HepG2 (cell line): Measurements from ENCODE around the gene SLC51B. TPM values are rescaled to one million over a fixed set of nuclear protein-coding genes. Genes with fewer than 3 reads are reported as not detected.

Experiments
- ATAC-seq: fragments of 200-7000 bp; cut with Tn5 transposase; 3 replicates; pipeline ENCODE4 v1.9.1; 2020; ENCODE audit warnings: mild to moderate bottlenecking, moderate library complexity
- BruUV-seq: library from RNA; stranded (reverse); fragments of 400-500 nt; replicated peaks from 2 replicates; lab custom pipeline; 2021; lab: Mats Ljungman, UMichigan
- CTCF ChIA-PET: fragments of 300-600 bp; formaldehyde crosslinking; extraction: SDS; loops from one replicate; lab custom pipeline; 2021; ENCODE audit warnings: low total read pairs, inconsistent platforms, low intra/inter-chr PET ratio; lab: Yijun Ruan, JAX
- POLR2A ChIA-PET: fragments of 350-600 bp; sonication (Branson Sonifier 250); formaldehyde crosslinking; loops from one replicate; lab custom pipeline; 2020; ENCODE audit warnings: antibody characterized with exemption, inconsistent platforms; lab: Yijun Ruan, JAX
- DNase-seq: peaks from one replicate; pipeline ENCODE4 v3.0.0-alpha.2; 2015; ENCODE audit warnings: low spot score
- FAIRE-seq: peaks from 3 replicates; lab custom pipeline; 2011; peaks lifted over from hg19 to GRCh38; lab: Jason Lieb, UNC
- H2AFZ ChIP-seq: one replicate; pipeline ENCODE4 v1.6.1; 2011; ENCODE audit warnings: low read length, inconsistent platforms
- H3K27ac ChIP-seq: fragments of 300-600 bp; 3 replicates; pipeline ENCODE4 v1.8.0; 2011; ENCODE audit warnings: mixed run types, mild to moderate bottlenecking, mixed read lengths, low read length, inconsistent platforms; ENCODE audit not compliant: insufficient read depth; ENCODE audit errors: extremely low read length
- H3K27me3 ChIP-seq, 2 experiments: fragments of 200-600 bp in 1 of 2; 2 replicates in 1 of 2; 3 replicates in 1 of 2; pipeline versions ENCODE4 v1.6.0 to v1.8.0; 2011; ENCODE audit warnings: low read length in 2 of 2, mild to moderate bottlenecking in 2 of 2, moderate library complexity in 2 of 2, inconsistent platforms in 1 of 2; ENCODE audit not compliant: insufficient read depth in 2 of 2, control insufficient read depth in 1 of 2
- H3K36me3 ChIP-seq, 2 experiments: fragments of 200-600 bp in 1 of 2; replicated peaks in 1 of 2; 2 replicates in 1 of 2; 3 replicates in 1 of 2; pipeline versions ENCODE4 v1.5.1 to v1.8.0; 2011; ENCODE audit warnings: low read length in 2 of 2, inconsistent platforms in 1 of 2; ENCODE audit not compliant: insufficient read depth in 2 of 2, control insufficient read depth in 1 of 2
- H3K4me1 ChIP-seq: 2 replicates; pipeline ENCODE4 v1.5.1; 2012; ENCODE audit warnings: low read length, inconsistent platforms; ENCODE audit not compliant: insufficient read depth
- H3K4me2 ChIP-seq: 2 replicates; pipeline ENCODE4 v1.6.0; 2011; ENCODE audit warnings: low read depth, low read length, inconsistent platforms
- H3K4me3 ChIP-seq, 3 experiments: fragments of 200-600 bp in 1 of 3; sonication (generic), shearing (Covaris generic) in 1 of 3; replicated peaks in 1 of 3; 2 replicates each; pipeline ENCODE4 v1.5.1; 2011 to 2016; ENCODE audit warnings: low read length in 3 of 3, inconsistent platforms in 2 of 3, low read depth in 2 of 3, mild to moderate bottlenecking in 2 of 3, control low read depth in 1 of 3, mixed read lengths in 1 of 3; ENCODE audit not compliant: insufficient read depth in 1 of 3
- H3K79me2 ChIP-seq: one replicate; pipeline ENCODE4 v1.6.1; 2011; ENCODE audit warnings: low read length, inconsistent platforms; ENCODE audit not compliant: insufficient read depth
- H3K9ac ChIP-seq: 2 replicates; pipeline ENCODE4 v1.6.0; 2011; ENCODE audit warnings: mild to moderate bottlenecking, low read depth, low read length, inconsistent platforms; ENCODE audit not compliant: insufficient read depth
- H3K9me3 ChIP-seq: 2 replicates; pipeline ENCODE4 v1.5.1; 2012; ENCODE audit warnings: mild to moderate bottlenecking, low read length
- H4K20me1 ChIP-seq: 2 replicates; pipeline ENCODE4 v1.6.0; 2011; ENCODE audit warnings: inconsistent platforms, mild to moderate bottlenecking, low read length, moderate library complexity; ENCODE audit not compliant: insufficient read depth
- BCLAF1 ChIP-seq: fragments of 450-650 bp; IDR thresholded peaks from 2 replicates; pipeline ENCODE4 v1.6.1; 2017; ENCODE audit warnings: mild to moderate bottlenecking
- KLF12 ChIP-seq: sonication (generic); formaldehyde crosslinking; IDR thresholded peaks from 2 replicates; pipeline ENCODE4 v1.4.0; 2020; ENCODE audit warnings: missing genetic modification reagents, borderline replicate concordance
- NFYB ChIP-seq: sonication (generic); formaldehyde crosslinking; IDR thresholded peaks from 2 replicates; pipeline ENCODE4 v1.4.0; 2020; ENCODE audit warnings: missing genetic modification reagents
- NFYC ChIP-seq: IDR thresholded peaks from 2 replicates; pipeline ENCODE4 v1.6.1; 2016; ENCODE audit warnings: missing genetic modification reagents, missing compliant biosample characterization
- RFX1 ChIP-seq: fragments of 450-650 bp; IDR thresholded peaks from 2 replicates; pipeline ENCODE4 v1.6.1; 2017
- RFX5 ChIP-seq: IDR thresholded peaks from 2 replicates; pipeline ENCODE4 v1.6.1; 2011; ENCODE audit warnings: low read depth, low read length, improper control_type of control experiment
- USF2 ChIP-seq, 2 experiments: sonication (generic) in 1 of 2; formaldehyde crosslinking in 1 of 2; IDR thresholded peaks; 2 replicates each; pipeline versions ENCODE4 v1.5.1 to v1.6.1; 2011 to 2020; ENCODE audit warnings: borderline replicate concordance in 1 of 2, low read depth in 1 of 2, low read length in 1 of 2, mild to moderate bottlenecking in 1 of 2, missing genetic modification reagents in 1 of 2, moderate library complexity in 1 of 2
- WGBS: methylation state at CpG from one replicate; pipeline ENCODE4 v1.1.6; 2017; ENCODE audit warnings: low lambda C conversion rate; 5-methylcytosine and 5-hydroxymethylcytosine counted together
- in situ Hi-C: cut with HindIII; loops from 2 replicates; pipeline ENCODE4 v1.10.0; 2017; ENCODE audit warnings: low pct_unique_long_range_greater_than_20kb; ENCODE audit not compliant: extremely low pct_ligation_motif_present
- intact Hi-C: fragments of 100-400 bp; cut with micrococcal nuclease; formaldehyde crosslinking; loops from one replicate; pipeline ENCODE4 v1.10.0; 2022; ENCODE audit not compliant: unreplicated experiment
- polyA plus RNA-seq, 8 experiments: library from polyadenylated mRNA; depleted of rRNA in 3 of 8; stranded (reverse) in 7 of 8; unstranded in 1 of 8; fragments of >200 nt; fragmentation: Illumina TruSeq in 4 of 8; extraction: Trizol in 4 of 8; gene quantifications; 2 replicates each; pipeline versions ENCODE4 v1.2.1 to v1.2.3, GENCODE V29; 2011 to 2016; ENCODE audit warnings: low read depth in 4 of 8, missing spikeins in 1 of 8, mixed read lengths in 1 of 8; ENCODE audit not compliant: insufficient read depth in 1 of 8
- total RNA-seq, 5 experiments: library from RNA; depleted of rRNA; stranded (reverse); fragments of >200 nt; fragmentation: Illumina TruSeq; extraction: Trizol; gene quantifications; 2 replicates each; pipeline ENCODE4 v1.2.3, GENCODE V29; 2016; ENCODE audit warnings: low read depth in 1 of 5
- TF ChIP-seq, protein P1 (sequence below): sonication (generic); formaldehyde crosslinking; IDR thresholded peaks from 2 replicates; pipeline ENCODE4 v1.4.0; 2020; ENCODE audit warnings: low read depth, missing genetic modification reagents
- TF ChIP-seq, protein P2 (sequence below): IDR thresholded peaks from 2 replicates; pipeline ENCODE4 v1.6.1; 2016; ENCODE audit warnings: mild to moderate bottlenecking

Gene SLC51B
- total and polyA plus RNA-seq, 2 of the 13 experiments (the other 11 are each of a cell fraction or from before 2014, with no cell fraction given) = 14.9 to 17.1 TPM

- H3K9ac ChIP-seq = no peak overlapping the region
- no peak overlapping the region for H3K4me2 ChIP-seq
- H2AFZ ChIP-seq = no peak overlapping the region
- H3K9me3 ChIP-seq = no peaks in the 10 kb centered on the region
- POLR2A ChIA-PET = no interaction called here
- H3K4me3 ChIP-seq = no peak overlapping the region
- FAIRE-seq (no peak), DNase-seq (no peak), ATAC-seq (no peak)
- H3K36me3 ChIP-seq = no peaks in the 10 kb centered on the region
- no peaks in the 10 kb centered on the region for H3K79me2 ChIP-seq
- WGBS = 95% methylated on average over 19 of the region's 19 CpGs
- H4K20me1 ChIP-seq = no peaks in the 10 kb centered on the region
- CTCF ChIA-PET = no interaction called here
- intact Hi-C loops = no loop called here
- peaks cover 64% of the 10 kb centered on the region for H3K4me1 ChIP-seq
- BruUV-seq = no TSS peak
- no peaks in the 10 kb centered on the region for H3K27me3 ChIP-seq
- in situ Hi-C loops = no loop called here
- H3K27ac ChIP-seq = no peak overlapping the region
- TF ChIP-seq NFYB (CRISPR knock-in tag) = peak; percentile 52
- TF ChIP-seq USF2 (IDR thresholded peaks at IDR 0.05; ENCODE audit: low read depth, low read length) = peak; percentile 42
- TF ChIP-seq USF2 (CRISPR knock-in tag; IDR thresholded peaks at IDR 0.05; ENCODE audit: borderline replicate concordance) = no peak; the same call in 1 of the 2 replicates
- TF ChIP-seq RFX1 = peak; percentile 24; the same call in 1 of the 2 replicates
- TF ChIP-seq, protein P1, sequence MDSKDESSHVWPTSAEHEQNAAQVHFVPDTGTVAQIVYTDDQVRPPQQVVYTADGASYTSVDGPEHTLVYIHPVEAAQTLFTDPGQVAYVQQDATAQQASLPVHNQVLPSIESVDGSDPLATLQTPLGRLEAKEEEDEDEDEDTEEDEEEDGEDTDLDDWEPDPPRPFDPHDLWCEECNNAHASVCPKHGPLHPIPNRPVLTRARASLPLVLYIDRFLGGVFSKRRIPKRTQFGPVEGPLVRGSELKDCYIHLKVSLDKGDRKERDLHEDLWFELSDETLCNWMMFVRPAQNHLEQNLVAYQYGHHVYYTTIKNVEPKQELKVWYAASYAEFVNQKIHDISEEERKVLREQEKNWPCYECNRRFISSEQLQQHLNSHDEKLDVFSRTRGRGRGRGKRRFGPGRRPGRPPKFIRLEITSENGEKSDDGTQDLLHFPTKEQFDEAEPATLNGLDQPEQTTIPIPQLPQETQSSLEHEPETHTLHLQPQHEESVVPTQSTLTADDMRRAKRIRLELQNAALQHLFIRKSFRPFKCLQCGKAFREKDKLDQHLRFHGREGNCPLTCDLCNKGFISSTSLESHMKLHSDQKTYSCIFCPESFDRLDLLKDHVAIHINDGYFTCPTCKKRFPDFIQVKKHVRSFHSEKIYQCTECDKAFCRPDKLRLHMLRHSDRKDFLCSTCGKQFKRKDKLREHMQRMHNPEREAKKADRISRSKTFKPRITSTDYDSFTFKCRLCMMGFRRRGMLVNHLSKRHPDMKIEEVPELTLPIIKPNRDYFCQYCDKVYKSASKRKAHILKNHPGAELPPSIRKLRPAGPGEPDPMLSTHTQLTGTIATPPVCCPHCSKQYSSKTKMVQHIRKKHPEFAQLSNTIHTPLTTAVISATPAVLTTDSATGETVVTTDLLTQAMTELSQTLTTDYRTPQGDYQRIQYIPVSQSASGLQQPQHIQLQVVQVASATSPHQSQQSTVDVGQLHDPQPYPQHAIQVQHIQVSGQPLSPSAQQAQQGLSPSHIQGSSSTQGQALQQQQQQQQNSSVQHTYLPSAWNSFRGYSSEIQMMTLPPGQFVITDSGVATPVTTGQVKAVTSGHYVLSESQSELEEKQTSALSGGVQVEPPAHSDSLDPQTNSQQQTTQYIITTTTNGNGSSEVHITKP = no peak
- 0 out of 2 replicates have a peak, but pooled peaks have one; percentile 20 for TF ChIP-seq RFX5
- no peak for TF ChIP-seq KLF12 (CRISPR knock-in tag)
- TF ChIP-seq, protein P2, sequence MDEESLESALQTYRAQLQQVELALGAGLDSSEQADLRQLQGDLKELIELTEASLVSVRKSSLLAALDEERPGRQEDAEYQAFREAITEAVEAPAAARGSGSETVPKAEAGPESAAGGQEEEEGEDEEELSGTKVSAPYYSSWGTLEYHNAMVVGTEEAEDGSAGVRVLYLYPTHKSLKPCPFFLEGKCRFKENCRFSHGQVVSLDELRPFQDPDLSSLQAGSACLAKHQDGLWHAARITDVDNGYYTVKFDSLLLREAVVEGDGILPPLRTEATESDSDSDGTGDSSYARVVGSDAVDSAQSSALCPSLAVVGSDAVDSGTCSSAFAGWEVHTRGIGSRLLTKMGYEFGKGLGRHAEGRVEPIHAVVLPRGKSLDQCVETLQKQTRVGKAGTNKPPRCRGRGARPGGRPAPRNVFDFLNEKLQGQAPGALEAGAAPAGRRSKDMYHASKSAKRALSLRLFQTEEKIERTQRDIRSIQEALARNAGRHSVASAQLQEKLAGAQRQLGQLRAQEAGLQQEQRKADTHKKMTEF (CRISPR knock-in tag) = no peak
- TF ChIP-seq BCLAF1 = no peak
- TF ChIP-seq NFYC (CRISPR knock-in tag) = peak; percentile 67
These were observed 4.2 kb downstream of the SLC51B start for GRCh38 chr15:65049418-65049840.
